ENCODE measurements around the gene PRKCE.

PRKCE gene

GRCh38 chr2:45627911-45628310 is 23.6 kb upstream of the PRKCE start:
- in situ Hi-C loops (cut with HindIII; ENCODE audit: low pct_ligation_motif_present, low pct_unique_long_range_greater_than_20kb, low sequenced_read_pairs) = loop anchor here (25.0 kb wide), 1 partner anchor 309 kb away; no protein-coding TSS in a partner anchor
- DNase-seq = peak; percentile 68

GRCh38 chr2:45629971-45630370 is 21.5 kb upstream of the PRKCE start:
- in situ Hi-C loops (cut with HindIII; ENCODE audit: low pct_ligation_motif_present, low pct_unique_long_range_greater_than_20kb, low sequenced_read_pairs) = loop anchor here (25.0 kb wide), 1 partner anchor 307 kb away; no protein-coding TSS in a partner anchor
- DNase-seq = no peak

GRCh38 chr2:45631319-45631718 is 20.2 kb upstream of the PRKCE start:
- in situ Hi-C loops (cut with HindIII; ENCODE audit: low pct_ligation_motif_present, low pct_unique_long_range_greater_than_20kb, low sequenced_read_pairs) = loop anchor here (25.0 kb wide), 1 partner anchor 306 kb away; no protein-coding TSS in a partner anchor
- DNase-seq = no peak

GRCh38 chr2:45631955-45632354 is 19.5 kb upstream of the PRKCE start:
- in situ Hi-C loops (cut with HindIII; ENCODE audit: low pct_ligation_motif_present, low pct_unique_long_range_greater_than_20kb, low sequenced_read_pairs) = loop anchor here (25.0 kb wide), 1 partner anchor 305 kb away; no protein-coding TSS in a partner anchor
- DNase-seq = no peak

- DNase-seq = no peak
- in situ Hi-C loops (cut with HindIII; ENCODE audit: low pct_ligation_motif_present, low pct_unique_long_range_greater_than_20kb, low sequenced_read_pairs) = loop anchor here (25.0 kb wide), 1 partner anchor 303 kb away; no protein-coding TSS in a partner anchor
Measured at GRCh38 chr2:45634223-45634622, 17.3 kb upstream of the PRKCE start.

- no peak for DNase-seq
- in situ Hi-C loops (cut with HindIII; ENCODE audit: low pct_ligation_motif_present, low pct_unique_long_range_greater_than_20kb, low sequenced_read_pairs) = loop anchor here (25.0 kb wide), 1 partner anchor 301 kb away; no protein-coding TSS in a partner anchor
Measured at GRCh38 chr2:45636008-45636407, 15.5 kb upstream of the PRKCE start.

GRCh38 chr2:45637440-45637839 is 14.0 kb upstream of the PRKCE start:
- in situ Hi-C loops (cut with HindIII; ENCODE audit: low pct_ligation_motif_present, low pct_unique_long_range_greater_than_20kb, low sequenced_read_pairs) = loop anchor here (25.0 kb wide), 1 partner anchor 300 kb away; no protein-coding TSS in a partner anchor
- peak; percentile 37 for DNase-seq

- in situ Hi-C loops (cut with HindIII; ENCODE audit: low pct_ligation_motif_present, low pct_unique_long_range_greater_than_20kb, low sequenced_read_pairs) = loop anchor here (25.0 kb wide), 1 partner anchor 297 kb away; no protein-coding TSS in a partner anchor
Measured at GRCh38 chr2:45640576-45640975, 10.9 kb upstream of the PRKCE start.

GRCh38 chr2:45643095-45643494 is 8.4 kb upstream of the PRKCE start:
- no peak for DNase-seq
- in situ Hi-C loops (cut with HindIII; ENCODE audit: low pct_ligation_motif_present, low pct_unique_long_range_greater_than_20kb, low sequenced_read_pairs) = loop anchor here (25.0 kb wide), 1 partner anchor 294 kb away; no protein-coding TSS in a partner anchor

More at GRCh38 chr2:45640576-45640975, 10.9 kb upstream of the PRKCE start:
- no peak for DNase-seq

- peak; percentile 76 for DNase-seq
- in situ Hi-C loops (cut with HindIII; ENCODE audit: low pct_ligation_motif_present, low pct_unique_long_range_greater_than_20kb, low sequenced_read_pairs) = loop anchor here (25.0 kb wide), 1 partner anchor 293 kb away; no protein-coding TSS in a partner anchor
Measured at GRCh38 chr2:45643543-45644542, 7.6 kb upstream of the PRKCE start.

- in situ Hi-C loops (cut with HindIII; ENCODE audit: low pct_ligation_motif_present, low pct_unique_long_range_greater_than_20kb, low sequenced_read_pairs) = loop anchor here (25.0 kb wide), 1 partner anchor 291 kb away; no protein-coding TSS in a partner anchor
- no peak for DNase-seq
Measured at GRCh38 chr2:45646289-45646688, 5.2 kb upstream of the PRKCE start.

- DNase-seq = no peak
- in situ Hi-C loops (cut with HindIII; ENCODE audit: low pct_ligation_motif_present, low pct_unique_long_range_greater_than_20kb, low sequenced_read_pairs) = loop anchor here (25.0 kb wide), 1 partner anchor 290 kb away; no protein-coding TSS in a partner anchor
Measured at GRCh38 chr2:45647356-45647755, 4.1 kb upstream of the PRKCE start.

- in situ Hi-C loops (cut with HindIII; ENCODE audit: low pct_ligation_motif_present, low pct_unique_long_range_greater_than_20kb, low sequenced_read_pairs) = loop anchor here (25.0 kb wide), 1 partner anchor 289 kb away; no protein-coding TSS in a partner anchor
- DNase-seq = no peak
Measured at GRCh38 chr2:45647986-45648520, 3.4 kb upstream of the PRKCE start.

- in situ Hi-C loops (cut with HindIII; ENCODE audit: low pct_ligation_motif_present, low pct_unique_long_range_greater_than_20kb, low sequenced_read_pairs) = loop anchor here (25.0 kb wide), 1 partner anchor 289 kb away; no protein-coding TSS in a partner anchor
- DNase-seq = no peak
Measured at GRCh38 chr2:45648636-45649035, 2.8 kb upstream of the PRKCE start.

- peak; percentile 29 for DNase-seq
- in situ Hi-C loops (cut with HindIII; ENCODE audit: low pct_ligation_motif_present, low pct_unique_long_range_greater_than_20kb, low sequenced_read_pairs) = loop anchor here (25.0 kb wide), 1 partner anchor 288 kb away; no protein-coding TSS in a partner anchor
Measured at GRCh38 chr2:45649462-45649857, 2.0 kb upstream of the PRKCE start.

GRCh38 chr2:45649858-45650811 is 1.3 kb upstream of the PRKCE start:
- in situ Hi-C loops (cut with HindIII; ENCODE audit: low pct_ligation_motif_present, low pct_unique_long_range_greater_than_20kb, low sequenced_read_pairs) = loop anchor here (25.0 kb wide), 1 partner anchor 287 kb away; no protein-coding TSS in a partner anchor
- DNase-seq = peak; percentile 47

- DNase-seq = peak; percentile 98
- in situ Hi-C loops (cut with HindIII; ENCODE audit: low pct_ligation_motif_present, low pct_unique_long_range_greater_than_20kb, low sequenced_read_pairs) = no loop called here
Measured at GRCh38 chr2:45650851-45651414, 542 bp upstream of the PRKCE start.
